Adrenal gland (tissue), 5 donors: Measurements from ENCODE around the gene HCFC2.

Source experiments
- POLR2A ChIP-seq, 2 donors: fragments of 450-650 bp; IDR thresholded peaks; one replicate each; pipeline ENCODE4 v1.6.1; 2017; ENCODE audit warnings: antibody characterized with exemption in 2 of 2, mild to moderate bottlenecking in 2 of 2, moderate library complexity in 1 of 2
- TF ChIP-seq, protein P1 (sequence below), 6 experiments: fragments of 450-650 bp in 4 of 6; fragments of 200-600 bp in 2 of 6; sonication (generic) in 1 of 6; IDR thresholded peaks; 1 replicate in 5 of 6; 2 replicates in 1 of 6; pipeline versions ENCODE4 v1.5.1 to v1.8.0; 2016 to 2021; ENCODE audit warnings: antibody characterized with exemption in 6 of 6, mild to moderate bottlenecking in 2 of 6, moderate library complexity in 1 of 6
- donor health status: DM: no; HTN: no; CAD: no.

GRCh38 chr12:104058802-104059201 is 5.5 kb upstream of the HCFC2 start:
- TF ChIP-seq, protein P1, sequence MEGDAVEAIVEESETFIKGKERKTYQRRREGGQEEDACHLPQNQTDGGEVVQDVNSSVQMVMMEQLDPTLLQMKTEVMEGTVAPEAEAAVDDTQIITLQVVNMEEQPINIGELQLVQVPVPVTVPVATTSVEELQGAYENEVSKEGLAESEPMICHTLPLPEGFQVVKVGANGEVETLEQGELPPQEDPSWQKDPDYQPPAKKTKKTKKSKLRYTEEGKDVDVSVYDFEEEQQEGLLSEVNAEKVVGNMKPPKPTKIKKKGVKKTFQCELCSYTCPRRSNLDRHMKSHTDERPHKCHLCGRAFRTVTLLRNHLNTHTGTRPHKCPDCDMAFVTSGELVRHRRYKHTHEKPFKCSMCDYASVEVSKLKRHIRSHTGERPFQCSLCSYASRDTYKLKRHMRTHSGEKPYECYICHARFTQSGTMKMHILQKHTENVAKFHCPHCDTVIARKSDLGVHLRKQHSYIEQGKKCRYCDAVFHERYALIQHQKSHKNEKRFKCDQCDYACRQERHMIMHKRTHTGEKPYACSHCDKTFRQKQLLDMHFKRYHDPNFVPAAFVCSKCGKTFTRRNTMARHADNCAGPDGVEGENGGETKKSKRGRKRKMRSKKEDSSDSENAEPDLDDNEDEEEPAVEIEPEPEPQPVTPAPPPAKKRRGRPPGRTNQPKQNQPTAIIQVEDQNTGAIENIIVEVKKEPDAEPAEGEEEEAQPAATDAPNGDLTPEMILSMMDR (IDR thresholded peaks at IDR 0.05) = no peak
- no peak for TF ChIP-seq POLR2A (IDR thresholded peaks at IDR 0.05)
